PC-3 (cell line): ENCODE results near the gene SHLD2. TPM values are rescaled to one million over a fixed set of nuclear protein-coding genes. Genes with fewer than 3 reads are reported as not detected.
"Not testable (repeated sequence)": the region's sequence is repeated elsewhere in the genome, so short reads cannot be mapped to it uniquely, and the experiment has no call there.

Experiments
- ATAC-seq: fragments of 200-7000 bp; cut with Tn5 transposase; 2 replicates; pipeline ENCODE4 v1.9.1; 2020; ENCODE audit warnings: mild to moderate bottlenecking, moderate library complexity
- BruUV-seq: library from RNA; stranded (reverse); fragments of 400-500 nt; replicated peaks from 2 replicates; lab custom pipeline; 2021; lab: Mats Ljungman, UMichigan
- CTCF ChIA-PET: fragments of 300-600 bp; sonication (Branson Sonifier 250); formaldehyde crosslinking; loops from one replicate; lab custom pipeline; 2022; ENCODE audit warnings: antibody characterized with exemption; lab: Charles Lee
- POLR2A ChIA-PET: fragments of 300-600 bp; sonication (Branson Sonifier 250); formaldehyde crosslinking; loops from one replicate; lab custom pipeline; 2022; ENCODE audit warnings: antibody characterized with exemption; ENCODE audit not compliant: unreplicated experiment; lab: Charles Lee
- DNase-seq: peaks from one replicate; pipeline ENCODE4 v3.0.0-alpha.2; 2015
- H2AFZ ChIP-seq: fragments of 300-600 bp; sonication (generic); 2 replicates; pipeline ENCODE4 v1.6.0; 2016; ENCODE audit warnings: antibody characterized with exemption, low read length
- H3F3A ChIP-seq: fragments of 300-600 bp; sonication (generic); one replicate; pipeline ENCODE4 v1.6.0; 2017; ENCODE audit warnings: antibody characterized with exemption, low read length, control low read depth, mild to moderate bottlenecking; ENCODE audit not compliant: unreplicated experiment
- H3K27ac ChIP-seq: fragments of 300-600 bp; sonication (generic); 2 replicates; pipeline ENCODE4 v1.5.1; 2016; ENCODE audit warnings: mild to moderate bottlenecking, low read length
- H3K27me3 ChIP-seq: fragments of 300-600 bp; sonication (generic); 2 replicates; pipeline ENCODE4 v1.6.1; 2016; ENCODE audit warnings: low read length, mixed read lengths
- H3K36me3 ChIP-seq: fragments of 300-600 bp; sonication (generic); 2 replicates; pipeline ENCODE4 v1.6.1; 2016; ENCODE audit warnings: low read depth, mixed run types, low read length, mixed read lengths
- H3K4me1 ChIP-seq: fragments of 300-600 bp; sonication (generic); 2 replicates; pipeline ENCODE4 v1.5.1; 2016; ENCODE audit warnings: low read length; ENCODE audit not compliant: insufficient read depth
- H3K4me2 ChIP-seq: fragments of 300-600 bp; sonication (generic); 2 replicates; pipeline ENCODE4 v1.6.0; 2016; ENCODE audit warnings: low read length
- H3K4me3 ChIP-seq: fragments of 300-600 bp; sonication (generic); 2 replicates; pipeline ENCODE4 v1.5.1; 2016; ENCODE audit warnings: mild to moderate bottlenecking, low read length, mixed read lengths
- H3K79me2 ChIP-seq: fragments of 300-600 bp; sonication (generic); 2 replicates; pipeline ENCODE4 v1.6.1; 2017; ENCODE audit warnings: low read length, mixed read lengths
- H3K9ac ChIP-seq: fragments of 300-600 bp; sonication (generic); 2 replicates; pipeline ENCODE4 v1.6.0; 2016; ENCODE audit warnings: mild to moderate bottlenecking, low read length
- H3K9me2 ChIP-seq: fragments of 300-600 bp; sonication (generic); replicated peaks from 2 replicates; pipeline ENCODE4 v1.6.1; 2016; ENCODE audit warnings: mixed run types, low read length, mixed read lengths
- H3K9me3 ChIP-seq: fragments of 300-600 bp; sonication (generic); 2 replicates; pipeline ENCODE4 v1.6.1; 2016; ENCODE audit warnings: low read length, mixed read lengths
- H4K20me1 ChIP-seq: fragments of 300-600 bp; sonication (generic); 2 replicates; pipeline ENCODE4 v1.6.1; 2016; ENCODE audit warnings: low read length, mixed read lengths
- intact Hi-C: fragments of 100-400 bp; cut with micrococcal nuclease; formaldehyde crosslinking; loops from 2 replicates; pipeline ENCODE4 v1.9.0; 2023
- total RNA-seq: library from RNA; depleted of rRNA; stranded (reverse); fragments of >200 nt; gene quantifications from 2 replicates; pipeline ENCODE4 v1.2.3, GENCODE V29; 2014

Gene SHLD2
- total RNA-seq, 1 experiment from 2014 or later, result 16.0 TPM

- H3K4me1 ChIP-seq, H3K27me3 ChIP-seq, H3K9me2 ChIP-seq, H3K4me3 ChIP-seq, H4K20me1 ChIP-seq, H3K4me2 ChIP-seq, H3K79me2 ChIP-seq, H3K36me3 ChIP-seq, H3F3A ChIP-seq, POLR2A ChIA-PET, H3K9me3 ChIP-seq, intact Hi-C loops, BruUV-seq, H3K9ac ChIP-seq, H3K27ac ChIP-seq, H2AFZ ChIP-seq, DNase-seq, CTCF ChIA-PET, ATAC-seq: not testable (repeated sequence)
Observed at GRCh38 chr10:87145598-87145997, 50.6 kb downstream of the SHLD2 start.

DNA sequence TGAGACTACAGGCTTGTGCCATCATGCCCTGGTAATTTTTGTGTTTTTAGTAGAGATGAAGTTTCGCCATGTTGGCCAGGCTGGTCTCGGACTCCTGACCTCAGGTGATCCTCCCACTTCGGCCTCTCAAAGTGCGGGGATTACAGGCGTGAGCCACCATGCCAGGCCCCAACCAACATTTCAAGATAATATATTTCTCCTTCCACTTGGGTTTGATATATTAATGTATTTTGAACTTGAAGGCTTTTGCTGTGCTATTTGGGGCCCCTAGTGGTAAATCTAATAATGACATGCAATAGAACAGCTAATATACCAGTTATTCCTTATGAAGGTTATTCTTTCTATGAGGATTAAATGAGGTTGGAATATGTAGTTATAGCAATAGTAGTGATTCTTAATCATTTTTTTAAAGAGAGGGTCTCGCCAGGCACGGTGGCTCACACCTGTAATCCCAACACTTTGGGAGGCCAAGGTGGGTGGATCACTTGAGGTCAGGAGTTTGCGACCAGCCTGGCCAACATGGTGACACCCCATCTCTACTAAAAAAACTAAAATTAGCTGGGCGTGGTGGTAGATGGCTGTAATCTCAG lies 54.1 kb downstream of the SHLD2 start:
- BruUV-seq, H3K9ac ChIP-seq, H3K9me2 ChIP-seq, ATAC-seq, DNase-seq, H3K9me3 ChIP-seq, H3K36me3 ChIP-seq, H4K20me1 ChIP-seq, H3F3A ChIP-seq, H3K79me2 ChIP-seq, H2AFZ ChIP-seq, H3K27ac ChIP-seq, H3K27me3 ChIP-seq, CTCF ChIA-PET, H3K4me2 ChIP-seq, POLR2A ChIA-PET, intact Hi-C loops, H3K4me1 ChIP-seq, H3K4me3 ChIP-seq: not testable (repeated sequence)

DNA sequence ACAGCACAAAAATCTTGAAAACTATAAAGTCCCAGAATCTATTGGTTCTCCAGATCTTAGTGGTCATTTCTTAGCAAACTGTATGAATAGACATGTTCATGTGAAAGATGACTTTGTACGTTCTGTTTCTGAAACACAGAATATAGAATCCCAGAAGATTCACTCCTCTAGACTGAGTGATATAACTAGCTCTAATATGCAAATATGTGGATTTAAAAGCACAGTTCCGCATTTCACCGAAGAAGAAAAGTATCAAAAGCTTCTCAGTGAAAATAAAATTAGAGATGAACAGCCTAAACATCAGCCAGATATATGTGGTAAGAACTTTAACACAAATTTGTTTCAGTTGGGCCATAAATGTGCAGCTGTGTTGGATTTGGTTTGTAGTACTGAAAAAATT lies 56.5 kb downstream of the SHLD2 start:
- H3K9me2 ChIP-seq, H3K27me3 ChIP-seq, DNase-seq, H3K4me3 ChIP-seq, H3K36me3 ChIP-seq, BruUV-seq, H3K27ac ChIP-seq, H3F3A ChIP-seq, H3K79me2 ChIP-seq, intact Hi-C loops, H3K9ac ChIP-seq, H3K9me3 ChIP-seq, ATAC-seq, H3K4me2 ChIP-seq, H2AFZ ChIP-seq, POLR2A ChIA-PET, CTCF ChIA-PET, H4K20me1 ChIP-seq, H3K4me1 ChIP-seq: not testable (repeated sequence)

DNA sequence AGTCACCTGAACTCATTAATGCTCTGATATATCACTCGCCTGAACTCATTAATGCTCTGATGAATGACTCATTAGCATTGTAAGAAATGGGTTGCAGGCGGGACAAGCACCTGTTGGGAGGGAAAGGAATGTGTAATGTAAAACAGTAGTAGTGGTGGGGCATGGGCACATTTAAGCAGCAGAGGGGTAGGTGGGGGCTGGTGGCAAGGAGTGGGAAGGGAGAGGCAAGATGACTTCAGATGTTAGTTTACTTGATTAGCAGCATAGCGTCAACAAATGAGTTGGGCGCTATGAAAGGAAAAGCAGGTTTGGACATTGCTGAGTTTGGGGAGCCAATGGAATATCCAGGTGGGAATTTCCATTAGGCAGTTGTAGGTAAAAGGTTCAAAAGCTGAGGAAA lies 61.8 kb downstream of the SHLD2 start:
- H3K79me2 ChIP-seq, CTCF ChIA-PET, DNase-seq, intact Hi-C loops, H3K27ac ChIP-seq, H3K36me3 ChIP-seq, H3K4me3 ChIP-seq, H3K9me2 ChIP-seq, H3F3A ChIP-seq, H3K4me2 ChIP-seq, H3K9ac ChIP-seq, POLR2A ChIA-PET, BruUV-seq, H3K9me3 ChIP-seq, H3K4me1 ChIP-seq, H4K20me1 ChIP-seq, ATAC-seq, H3K27me3 ChIP-seq, H2AFZ ChIP-seq: not testable (repeated sequence)

DNA sequence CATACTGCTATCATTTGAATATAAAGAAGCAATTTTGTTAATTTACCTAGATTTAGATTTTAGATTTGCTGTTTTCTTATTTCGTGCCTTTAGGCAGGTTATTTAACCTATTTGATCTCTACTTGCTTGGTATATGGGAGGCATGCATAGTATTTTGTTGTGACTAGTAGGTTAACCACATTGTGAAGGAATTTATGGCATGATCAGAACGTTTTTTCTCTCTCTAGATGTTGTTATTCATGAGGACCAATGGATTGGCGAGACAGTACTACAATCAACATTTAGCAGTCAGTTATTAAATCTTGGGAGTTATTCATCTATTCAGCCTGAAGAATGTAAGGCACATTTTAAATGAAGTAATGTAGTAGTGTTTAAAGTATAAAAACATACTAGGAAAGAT lies 62.8 kb downstream of the SHLD2 start:
- intact Hi-C loops, H3K9me2 ChIP-seq, H3K36me3 ChIP-seq, H3K4me1 ChIP-seq, H4K20me1 ChIP-seq, H3K9ac ChIP-seq, DNase-seq, BruUV-seq, H3K79me2 ChIP-seq, H3K4me3 ChIP-seq, CTCF ChIA-PET, H2AFZ ChIP-seq, POLR2A ChIA-PET, H3K4me2 ChIP-seq, H3F3A ChIP-seq, H3K27ac ChIP-seq, H3K27me3 ChIP-seq, ATAC-seq, H3K9me3 ChIP-seq: not testable (repeated sequence)

DNA sequence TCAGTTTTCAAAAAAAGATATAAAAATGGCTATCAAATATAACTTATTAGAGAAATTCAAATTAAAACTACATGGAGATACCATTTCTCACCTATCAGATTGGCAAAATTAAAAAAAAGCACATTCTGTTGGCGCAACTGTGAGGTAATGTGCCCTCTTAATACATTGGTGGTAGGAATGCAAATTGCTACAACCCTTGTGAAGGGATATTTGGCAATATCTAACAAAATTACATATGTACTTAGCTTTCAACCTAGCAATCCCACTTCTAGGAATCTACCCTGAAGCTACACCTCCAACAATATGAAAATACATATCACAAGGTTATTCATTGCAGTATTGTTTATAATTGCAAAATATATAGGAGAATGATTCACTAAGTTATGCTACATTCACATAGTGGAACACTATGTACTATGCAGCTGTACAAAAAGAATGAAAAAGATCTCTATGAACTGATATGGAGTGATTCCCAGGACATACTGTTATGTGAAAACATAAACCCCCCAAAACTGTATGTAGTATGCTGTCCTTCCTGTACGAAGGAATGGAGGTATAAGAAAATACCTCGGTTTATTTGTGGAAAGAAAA lies 67.8 kb downstream of the SHLD2 start:
- intact Hi-C loops, H3F3A ChIP-seq, H3K4me2 ChIP-seq, H4K20me1 ChIP-seq, H3K4me3 ChIP-seq, H3K36me3 ChIP-seq, CTCF ChIA-PET, BruUV-seq, H3K9me3 ChIP-seq, ATAC-seq, H2AFZ ChIP-seq, H3K27ac ChIP-seq, POLR2A ChIA-PET, DNase-seq, H3K9ac ChIP-seq, H3K79me2 ChIP-seq, H3K4me1 ChIP-seq, H3K9me2 ChIP-seq, H3K27me3 ChIP-seq: not testable (repeated sequence)

- H3K9ac ChIP-seq, H3K4me1 ChIP-seq, H3K27ac ChIP-seq, ATAC-seq, H3F3A ChIP-seq, H2AFZ ChIP-seq, H3K27me3 ChIP-seq, BruUV-seq, CTCF ChIA-PET, DNase-seq, POLR2A ChIA-PET, H3K4me2 ChIP-seq, H3K9me2 ChIP-seq, H3K79me2 ChIP-seq, H4K20me1 ChIP-seq, H3K9me3 ChIP-seq, H3K36me3 ChIP-seq, intact Hi-C loops, H3K4me3 ChIP-seq: not testable (repeated sequence)
Observed at GRCh38 chr10:87163414-87163813, 68.4 kb downstream of the SHLD2 start.
